ENCODE data around the gene KRTAP16-1.
"Not testable (repeated sequence)": the region's sequence is repeated elsewhere in the genome, so short reads cannot be mapped to it uniquely, and the experiment has no call there.

KRTAP16-1 gene

DNA sequence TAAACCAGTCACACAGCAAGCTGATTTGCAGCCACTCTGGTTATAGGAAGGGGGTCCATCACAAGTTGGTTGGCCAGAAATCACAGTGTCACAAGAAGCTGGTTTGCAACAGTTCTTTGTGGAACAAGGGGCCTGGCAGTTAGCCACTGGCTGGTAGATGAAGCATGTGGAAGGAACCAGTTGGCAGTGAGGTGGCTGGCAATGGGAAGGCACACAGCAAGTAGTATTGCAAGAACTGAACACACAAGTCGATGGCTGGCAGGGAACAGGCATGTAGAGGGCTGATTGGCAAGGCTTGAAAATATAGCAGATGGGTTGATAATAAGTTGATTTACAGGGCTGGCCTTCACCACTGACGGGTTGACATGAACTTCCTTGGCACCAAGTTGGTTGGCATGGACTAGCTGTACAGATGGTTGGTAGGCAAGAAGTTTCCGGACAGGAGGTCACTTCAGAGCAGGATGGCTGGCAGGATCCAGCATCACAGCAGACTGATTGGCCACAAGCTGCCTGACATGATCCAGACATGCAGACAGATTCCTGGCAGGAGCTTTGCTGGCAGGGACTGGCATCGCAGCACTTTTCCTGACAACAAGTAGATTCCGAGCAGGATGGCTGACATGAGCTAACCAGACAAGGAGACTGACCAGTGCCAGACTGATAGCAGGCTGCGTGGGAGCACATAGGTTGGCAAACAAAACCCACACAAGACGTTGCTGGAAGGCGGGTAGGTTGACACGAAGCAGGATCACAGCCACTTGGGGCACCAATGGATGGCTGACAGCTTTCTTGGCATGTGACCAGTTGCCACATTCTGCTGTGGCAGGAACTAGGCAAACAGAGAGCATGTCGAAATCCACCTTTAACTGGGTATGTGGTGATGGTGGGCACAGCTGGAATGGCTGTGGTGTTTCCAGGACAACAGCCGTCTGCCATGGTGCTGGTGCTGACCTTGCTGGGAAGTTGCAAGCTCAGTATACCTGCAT, 6.9 kb downstream of the KRTAP16-1 start, which contains the start of gene KRTAP29-1:
Gene KRTAP29-1 (minus strand): TSS at position 936 of the 986 bp plus-strand sequence. CDS start 0 bp downstream, at position 936.
- no peak for DNase-seq

DNA sequence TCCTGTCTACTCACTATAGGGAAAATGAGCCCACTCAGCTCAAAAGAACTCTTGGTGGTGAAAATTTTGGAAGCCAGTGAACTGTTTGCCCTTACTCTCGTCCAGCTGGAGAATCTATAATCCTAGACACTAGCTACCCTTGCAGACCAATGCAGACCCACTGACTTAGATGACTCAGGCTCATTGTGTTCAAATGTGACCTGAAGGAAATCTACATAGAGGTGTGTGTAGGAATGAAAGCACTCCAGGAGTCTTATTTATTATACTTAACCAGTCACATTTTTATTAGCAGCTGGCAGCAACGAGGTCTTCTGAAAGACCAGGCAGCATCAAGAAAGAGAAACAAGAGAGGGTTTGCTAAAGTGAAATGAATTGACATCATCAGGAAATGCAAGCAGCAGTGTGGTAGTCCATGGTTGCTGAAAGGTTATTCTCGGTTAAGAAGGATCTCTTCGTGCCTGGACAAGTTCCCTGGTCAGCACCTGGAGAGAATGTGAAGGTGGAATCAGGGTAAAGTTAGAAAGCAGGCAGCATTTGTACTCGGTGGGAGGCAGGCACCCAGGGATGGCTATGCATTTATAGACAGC, 7.8 kb downstream of the KRTAP16-1 start:
- no peak for DNase-seq

DNA sequence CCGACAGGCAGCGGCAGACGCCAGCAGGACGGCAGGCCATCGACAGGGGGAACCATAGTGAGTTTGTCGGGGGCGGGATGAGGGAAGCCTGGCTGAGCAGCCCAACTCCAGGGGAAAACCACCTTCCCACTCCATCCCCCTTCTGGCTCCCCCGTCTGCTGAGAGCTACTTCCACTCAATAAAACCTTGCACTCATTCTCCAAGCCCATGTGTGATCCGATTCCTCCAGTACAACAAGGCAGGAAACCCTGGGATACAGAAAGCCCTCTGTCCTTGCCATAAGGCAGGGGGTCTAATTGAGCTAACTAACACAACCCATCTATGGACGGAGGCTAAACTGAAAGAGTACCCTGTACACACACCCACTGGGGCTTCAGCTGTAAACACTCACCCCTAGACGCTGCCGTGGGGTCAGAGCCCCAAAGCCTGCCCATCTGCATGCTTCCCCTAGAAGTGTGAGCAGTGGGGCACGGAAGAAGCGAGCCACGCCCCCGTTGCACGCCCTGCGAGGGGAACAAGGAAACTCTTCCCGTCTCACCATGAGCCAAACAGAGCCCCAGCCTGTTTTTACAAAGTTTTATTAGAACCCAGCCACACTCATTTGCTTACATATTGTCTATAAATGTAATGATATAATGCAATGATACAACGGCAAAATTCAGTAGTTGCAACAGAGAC, 10.5 kb downstream of the KRTAP16-1 start:
- no peak for DNase-seq

DNA sequence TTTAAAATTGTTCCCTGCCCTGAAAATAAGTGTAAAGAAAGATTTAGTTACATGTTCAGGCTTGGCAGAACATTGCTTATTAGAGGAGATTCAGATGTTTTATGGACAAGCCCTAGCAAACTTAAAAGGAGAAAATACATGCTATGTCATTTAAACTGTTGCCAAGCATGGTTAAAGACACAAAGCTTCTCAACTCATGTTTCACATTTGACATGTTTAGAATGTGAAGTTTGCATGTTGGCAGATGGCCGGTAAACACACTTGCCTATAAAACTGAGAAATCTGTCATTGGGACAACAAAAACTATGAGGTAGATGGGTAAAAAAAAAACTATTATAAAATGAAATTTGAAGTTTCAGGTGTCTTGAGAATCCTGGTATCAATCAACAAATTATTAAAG, 12.3 kb downstream of the KRTAP16-1 start:
- no peak for DNase-seq

DNA sequence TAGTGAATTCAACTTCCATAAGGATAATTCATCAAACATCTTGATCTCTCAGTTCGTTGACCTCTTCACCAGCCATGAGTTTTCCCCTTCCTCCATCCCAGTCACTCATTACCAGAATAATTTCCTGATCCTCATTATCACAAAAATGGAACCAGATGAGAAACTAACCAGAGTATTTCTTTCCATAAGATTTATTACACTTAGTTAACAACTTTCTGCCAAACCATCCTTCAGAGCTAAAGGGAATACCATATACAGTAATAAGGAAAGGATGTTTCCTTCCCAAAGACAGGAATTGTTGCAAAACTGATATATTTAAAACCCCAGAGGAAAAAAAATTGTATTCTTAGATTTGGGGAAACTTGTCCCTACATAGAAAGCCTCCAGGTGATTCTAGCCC, 15.1 kb downstream of the KRTAP16-1 start:
- DNase-seq: no peak

DNA sequence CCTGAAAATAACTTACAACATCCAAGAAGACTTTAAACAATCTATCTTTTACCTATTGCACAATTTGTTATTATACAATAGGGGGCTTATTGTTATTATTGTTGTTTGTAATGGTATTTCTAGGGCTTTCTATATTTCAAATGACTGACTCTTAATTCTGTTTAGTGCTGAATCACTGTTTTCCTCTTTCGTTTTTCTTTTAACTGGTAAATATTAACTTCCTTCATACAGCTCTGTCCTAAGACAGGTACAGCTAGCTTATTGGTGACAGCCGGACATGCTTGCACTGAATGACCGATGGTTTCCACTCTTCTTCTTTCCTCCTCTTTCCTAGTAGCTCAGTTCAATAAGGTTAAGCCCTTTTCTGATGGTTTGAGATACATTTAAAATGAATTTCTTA, 22.1 kb downstream of the KRTAP16-1 start:
- no peak for DNase-seq

DNA sequence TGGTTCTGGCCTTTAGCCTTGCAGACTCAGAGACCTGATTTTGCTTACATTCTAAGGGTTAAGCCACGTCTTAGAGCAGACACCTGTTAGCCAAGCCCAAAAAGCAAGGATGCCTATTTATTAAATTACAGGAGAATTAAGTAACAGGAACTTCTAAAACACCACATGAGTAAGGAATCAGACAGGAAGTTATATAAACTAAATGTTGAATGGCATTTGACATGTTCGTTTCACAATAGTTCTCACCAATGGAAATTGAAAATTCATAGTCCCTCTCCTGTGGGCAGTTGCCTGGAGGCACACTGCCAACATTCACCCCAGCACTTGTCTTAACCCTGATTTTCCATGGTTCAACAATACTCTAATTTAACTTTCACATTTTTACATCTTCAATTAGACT, 24.6 kb downstream of the KRTAP16-1 start:
- no peak for DNase-seq

DNA sequence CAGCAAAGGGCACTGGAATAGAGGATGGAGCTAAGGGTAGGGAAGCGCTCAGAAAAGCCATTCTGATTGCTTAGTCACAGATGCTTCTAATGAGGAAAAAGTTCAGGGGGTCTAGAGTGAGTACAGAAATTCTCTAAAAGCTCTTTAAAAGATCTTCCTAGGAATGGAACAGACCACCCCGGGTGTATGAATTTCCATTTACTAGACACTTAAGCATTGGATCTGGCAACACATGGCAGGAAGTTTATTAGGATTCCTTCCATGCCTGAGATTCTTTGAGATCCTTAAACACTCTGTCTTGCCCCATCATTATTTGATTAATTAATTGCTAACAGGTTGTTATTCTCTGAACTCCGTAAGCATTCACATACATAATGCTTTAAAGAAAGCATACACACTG, 25.1 kb downstream of the KRTAP16-1 start:
- no peak for DNase-seq

DNA sequence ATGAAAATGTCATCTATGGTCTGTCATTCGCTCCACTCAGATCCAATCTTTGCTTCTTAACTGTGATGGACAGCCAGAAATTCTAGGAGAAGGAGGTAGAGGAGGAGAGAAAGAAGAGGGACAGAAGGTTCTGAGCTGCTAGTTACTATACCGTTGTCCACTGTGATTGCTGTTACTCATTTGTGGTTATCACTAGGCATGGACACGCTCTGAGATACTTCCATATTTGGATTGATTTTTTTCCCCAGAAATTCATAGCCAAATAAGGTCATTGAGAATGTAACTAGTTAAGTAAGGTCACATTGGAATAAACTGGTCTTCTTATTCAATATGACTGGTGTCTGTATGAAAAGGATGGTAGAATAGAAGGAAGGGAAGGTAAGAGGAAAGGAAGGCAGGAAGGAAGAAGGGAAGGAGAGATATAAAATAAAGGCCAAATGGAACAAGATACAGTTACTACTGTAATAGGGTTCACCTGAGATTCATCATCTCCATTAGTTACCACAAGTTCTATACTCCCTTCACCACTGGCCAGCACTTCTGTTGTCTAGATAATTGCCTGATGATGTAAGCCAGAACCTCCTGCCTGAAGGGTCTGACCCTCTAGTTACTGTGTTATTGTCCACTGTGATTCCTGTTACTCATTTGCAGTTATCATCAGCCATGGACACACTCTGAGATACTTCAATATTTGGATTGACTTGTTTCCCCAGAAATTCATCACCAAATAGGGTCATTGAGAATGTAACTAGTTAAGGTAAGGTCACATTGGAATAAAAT, 30.7 kb downstream of the KRTAP16-1 start:
- no peak for DNase-seq

DNA sequence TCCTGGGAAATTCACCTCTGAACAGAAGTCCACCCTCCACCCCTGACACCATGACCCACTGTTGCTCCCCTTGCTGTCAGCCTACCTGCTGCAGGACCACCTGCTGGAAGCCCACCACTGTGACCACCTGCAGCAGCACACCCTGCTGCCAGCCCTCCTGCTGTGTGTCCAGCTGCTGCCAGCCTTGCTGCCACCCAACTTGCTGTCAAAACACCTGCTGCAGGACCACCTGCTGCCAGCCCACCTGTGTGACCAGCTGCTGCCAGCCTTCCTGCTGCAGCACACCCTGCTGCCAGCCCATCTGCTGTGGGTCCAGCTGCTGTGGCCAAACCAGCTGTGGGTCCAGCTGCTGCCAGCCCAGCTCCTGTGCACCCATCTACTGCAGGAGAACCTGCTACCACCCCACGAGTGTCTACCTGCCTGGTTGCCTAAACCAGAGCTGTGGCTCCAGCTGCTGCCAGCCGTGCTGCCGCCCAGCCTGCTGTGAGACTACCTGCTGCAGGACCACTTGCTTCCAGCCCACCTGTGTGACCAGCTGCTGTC, 33.4 kb downstream of the KRTAP16-1 start, which contains the start of gene KRTAP9-7:
Gene KRTAP9-7 (plus strand): TSS at position 51 of the 543 bp plus-strand sequence. CDS start 0 bp downstream, at position 51.
- not testable (repeated sequence) for DNase-seq

DNA sequence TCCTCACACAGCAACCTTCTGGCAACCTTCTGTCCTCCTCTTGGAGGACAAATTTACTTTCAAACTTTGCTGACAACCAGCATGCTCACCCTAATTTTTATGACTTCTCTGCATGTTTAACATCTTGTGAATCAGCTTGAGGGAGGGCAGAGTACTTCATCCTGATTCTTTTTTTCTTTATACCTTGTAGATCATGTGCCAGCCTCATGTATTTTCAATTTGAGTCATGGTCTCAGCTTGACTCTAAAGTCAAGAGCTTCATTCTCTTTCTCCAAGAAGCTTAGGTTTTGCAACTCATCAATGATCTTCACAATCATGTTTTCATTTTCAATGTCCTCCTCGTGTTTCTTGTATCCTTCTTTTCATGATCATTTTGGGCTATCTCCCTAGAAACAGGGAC, 37.3 kb downstream of the KRTAP16-1 start:
- no peak for DNase-seq

DNA sequence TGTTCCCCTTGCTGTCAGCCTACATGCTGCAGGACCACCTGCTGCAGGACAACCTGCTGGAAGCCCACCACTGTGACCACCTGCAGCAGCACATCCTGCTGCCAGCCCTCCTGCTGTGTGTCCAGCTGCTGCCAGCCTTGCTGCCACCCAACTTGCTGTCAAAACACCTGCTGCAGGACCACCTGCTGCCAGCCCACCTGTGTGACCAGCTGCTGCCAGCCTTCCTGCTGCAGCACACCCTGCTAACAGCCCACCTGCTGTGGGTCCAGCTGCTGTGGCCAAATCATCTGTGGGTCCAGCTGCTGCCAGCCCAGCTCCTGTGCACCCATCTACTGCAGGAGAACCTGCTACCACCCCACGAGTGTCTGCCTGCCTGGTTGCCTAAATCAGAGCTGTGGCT, 37.8 kb downstream of the KRTAP16-1 start:
- DNase-seq: not testable (repeated sequence)

DNA sequence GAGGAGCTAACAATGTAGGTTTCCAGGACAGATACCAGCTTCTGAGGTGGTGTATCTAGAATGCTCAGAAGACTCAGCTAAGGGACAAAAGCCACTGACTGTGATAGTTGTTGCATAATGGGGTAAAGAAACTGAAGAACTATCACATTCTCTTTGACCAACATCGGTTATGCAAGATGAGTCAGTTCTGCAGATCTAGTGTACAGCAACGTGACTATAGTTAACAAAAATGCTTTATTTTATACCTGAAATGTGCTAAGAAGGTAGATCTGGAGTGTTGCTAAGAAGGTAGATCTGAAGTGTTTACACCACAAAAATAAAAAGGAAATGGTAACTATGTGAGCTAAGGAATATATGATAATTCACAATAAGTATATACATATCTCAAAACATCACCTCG, 41.4 kb downstream of the KRTAP16-1 start:
- no peak for DNase-seq

DNA sequence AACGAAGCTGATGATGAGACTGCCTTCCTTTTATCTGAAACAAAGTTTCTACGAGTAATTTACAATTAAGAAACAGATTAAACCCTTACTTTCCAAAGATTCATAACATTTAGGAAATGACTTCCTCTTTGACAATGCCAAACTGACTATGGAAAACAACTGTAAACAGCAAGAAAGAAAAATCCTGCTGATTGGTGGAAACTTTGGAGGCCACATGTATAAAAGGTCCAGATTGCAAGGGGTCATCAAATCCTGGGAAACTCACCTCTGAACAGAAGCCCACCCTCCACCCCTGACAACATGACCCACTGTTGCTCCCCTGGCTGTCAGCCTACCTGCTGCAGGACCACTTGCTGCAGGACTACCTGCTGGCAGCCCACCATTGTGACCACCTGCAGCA, 44.0 kb downstream of the KRTAP16-1 start, which contains the start of gene KRTAP9-6:
Gene KRTAP9-6 (plus strand): TSS at position 301 of the 400 bp plus-strand sequence. CDS start 0 bp downstream, at position 301.
- DNase-seq: no peak

DNA sequence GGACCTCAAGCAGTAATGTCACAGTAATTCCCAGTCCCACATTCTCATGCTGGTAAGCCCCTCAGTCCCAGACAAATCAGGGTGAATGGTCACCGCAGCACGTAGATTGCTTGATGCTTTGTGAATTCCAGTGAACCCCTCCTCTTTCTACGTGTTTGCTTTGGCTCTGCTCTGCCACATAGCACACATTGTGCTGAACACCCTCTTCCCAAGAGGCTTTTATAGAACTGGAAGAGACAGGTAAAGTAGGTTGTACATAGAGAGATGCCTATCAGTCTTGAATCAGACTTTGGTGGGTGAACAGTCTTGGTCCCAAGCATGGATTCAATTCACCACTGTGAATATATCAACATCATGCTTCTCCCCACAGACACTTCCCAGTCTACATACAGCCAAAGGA, 44.5 kb downstream of the KRTAP16-1 start:
- no peak for DNase-seq

DNA sequence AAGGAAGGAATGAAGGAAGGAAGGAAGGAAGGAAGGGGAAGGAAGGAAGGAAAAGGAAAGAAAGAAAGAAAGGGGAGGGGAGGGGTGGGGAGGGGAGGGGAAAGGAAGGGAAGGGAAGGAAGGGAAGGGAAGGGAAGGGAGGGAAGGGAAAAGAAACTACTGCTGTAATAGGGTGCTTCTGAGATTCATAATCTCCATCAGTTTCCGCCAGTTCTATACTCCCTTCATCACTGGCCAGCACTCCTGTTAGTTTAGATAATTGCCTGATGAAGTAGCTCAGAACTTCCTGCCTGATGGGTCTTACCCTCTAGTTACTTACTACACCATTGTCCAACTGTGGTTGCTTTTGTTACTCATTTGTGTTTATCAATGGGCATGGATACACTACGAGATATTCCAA, 45.9 kb downstream of the KRTAP16-1 start:
- DNase-seq: no peak

DNA sequence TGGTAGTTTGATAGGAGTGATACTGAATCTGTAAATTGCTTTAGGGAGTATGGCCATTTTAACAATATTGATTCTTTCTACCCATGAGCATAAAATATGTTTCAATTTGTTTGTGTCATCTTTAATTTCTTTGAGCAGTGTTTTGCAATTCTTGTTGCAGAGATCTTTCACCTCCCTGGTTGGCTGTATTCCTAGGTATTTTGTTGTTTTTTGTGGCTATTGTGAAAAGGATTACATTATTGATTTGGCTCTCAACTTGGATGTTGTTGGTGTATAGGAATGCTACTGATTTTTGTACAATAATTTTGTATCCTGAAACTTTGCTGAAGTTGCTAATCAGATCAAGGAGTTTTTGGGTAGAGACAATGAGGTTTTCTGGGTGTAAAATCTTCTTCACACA, 50.7 kb downstream of the KRTAP16-1 start:
- no peak for DNase-seq
